Fibroblast of lung (primary cell): ENCODE results near the gene BLVRB. TPM values are rescaled to one million over a fixed set of nuclear protein-coding genes. Genes with fewer than 3 reads are reported as not detected.

ENCODE experiments used
- DNase-seq, 2 donors: peaks; one replicate each; pipeline versions ENCODE4 v3.0.0 to v3.0.0-alpha.2; 2010; ENCODE audit warnings: low read depth in 2 of 2
- H2AFZ ChIP-seq: 2 replicates; pipeline ENCODE4 v1.5.1; 2012; ENCODE audit warnings: low read length, control low read depth, inconsistent platforms
- H3K27ac ChIP-seq: 2 replicates; pipeline ENCODE4 v1.5.1; 2011; ENCODE audit warnings: low read length, control low read depth; ENCODE audit not compliant: insufficient read depth
- H3K27me3 ChIP-seq: 2 replicates; pipeline ENCODE4 v1.5.1; 2011; ENCODE audit warnings: mild to moderate bottlenecking, low read length; ENCODE audit not compliant: control insufficient read depth, insufficient read depth
- H3K36me3 ChIP-seq: 2 replicates; pipeline ENCODE4 v1.5.1; 2011; ENCODE audit warnings: low read length; ENCODE audit not compliant: control insufficient read depth, insufficient read depth
- H3K4me1 ChIP-seq: 2 replicates; pipeline ENCODE4 v1.5.1; 2011; ENCODE audit warnings: low read length; ENCODE audit not compliant: control insufficient read depth, insufficient read depth; ENCODE audit errors: extremely low read depth
- H3K4me2 ChIP-seq: 2 replicates; pipeline ENCODE4 v1.5.1; 2011; ENCODE audit warnings: low read length, control low read depth; ENCODE audit not compliant: insufficient read depth; ENCODE audit errors: extremely low read depth
- H3K4me3 ChIP-seq, 4 experiments: fragments of 200-600 bp in 1 of 4; sonication (generic) in 1 of 4; replicated peaks in 1 of 4; 2 replicates each; pipeline ENCODE4 v1.5.1; 2011 to 2016; ENCODE audit warnings: low read length in 4 of 4, low read depth in 3 of 4, mild to moderate bottlenecking in 3 of 4, control low read depth in 2 of 4, inconsistent platforms in 1 of 4, mixed read lengths in 1 of 4; ENCODE audit not compliant: insufficient read depth in 1 of 4; ENCODE audit errors: control extremely low read depth in 1 of 4
- H3K79me2 ChIP-seq: 2 replicates; pipeline ENCODE4 v1.5.1; 2012; ENCODE audit warnings: mild to moderate bottlenecking, low read length, inconsistent platforms; ENCODE audit not compliant: control insufficient read depth, insufficient read depth
- H3K9ac ChIP-seq: 2 replicates; pipeline ENCODE4 v1.5.1; 2011; ENCODE audit warnings: mild to moderate bottlenecking, low read length, control low read depth; ENCODE audit not compliant: insufficient read depth
- H3K9me3 ChIP-seq: 2 replicates; pipeline ENCODE4 v1.5.1; 2012; ENCODE audit warnings: low read depth, low read length; ENCODE audit not compliant: control insufficient read depth, insufficient read depth
- H4K20me1 ChIP-seq: 2 replicates; pipeline ENCODE4 v1.5.1; 2011; ENCODE audit warnings: low read length; ENCODE audit not compliant: control insufficient read depth, insufficient read depth; ENCODE audit errors: extremely low read depth
- EZH2 ChIP-seq: IDR thresholded peaks from 2 replicates; pipeline ENCODE4 v1.5.1; 2012; ENCODE audit warnings: low read length, control low read depth, mild to moderate bottlenecking; ENCODE audit errors: missing control alignments
- polyA plus RNA-seq, 2 donors: library from polyadenylated mRNA; depleted of rRNA in 1 of 2; stranded (reverse) in 1 of 2; unstranded in 1 of 2; fragments of >200 nt; gene quantifications; 2 replicates each; pipeline ENCODE4 v1.2.1, GENCODE V29; 2011 to 2012; ENCODE audit warnings: missing spikeins in 1 of 2
- total RNA-seq: library from RNA; depleted of rRNA; stranded (reverse); fragments of >200 nt; gene quantifications from 2 replicates; pipeline ENCODE4 v1.2.1, GENCODE V29; 2014
- TF ChIP-seq, protein P1 (sequence below), 2 donors: IDR thresholded peaks in 1 of 2; conservative IDR thresholded peaks in 1 of 2; 1 replicate in 1 of 2; 2 replicates in 1 of 2; pipeline ENCODE4 v1.5.1; 2011 to 2012; ENCODE audit warnings: low read length in 2 of 2, control low read depth in 1 of 2, inconsistent platforms in 1 of 2, low read depth in 1 of 2, mild to moderate bottlenecking in 1 of 2

Gene BLVRB
- total and polyA plus RNA-seq, 2 donors (not counting 1 experiment from before 2014, with no cell fraction given), result 40.0 to 105 TPM

DNA sequence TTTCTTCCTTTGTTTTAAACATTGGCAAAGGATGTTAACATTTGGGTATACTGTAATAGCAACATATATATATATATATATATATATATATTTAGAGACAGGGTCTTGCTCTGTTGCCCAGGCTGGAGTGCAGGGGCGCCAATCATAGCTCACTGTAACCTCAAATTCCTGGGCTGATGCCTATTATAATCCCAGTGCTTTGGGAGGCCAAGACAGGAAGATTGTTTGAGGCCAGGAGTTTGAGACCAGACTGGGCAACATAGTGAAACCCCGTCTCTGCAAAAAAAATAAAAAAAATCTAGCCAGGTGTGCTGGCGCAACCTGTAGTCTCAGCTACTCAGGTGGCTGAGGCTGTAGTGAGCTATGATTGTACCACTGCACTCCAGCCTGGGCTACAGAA lies 5.4 kb downstream of the BLVRB start:
- H3K79me2 ChIP-seq, result no peaks in the 10 kb centered on the region
- H3K4me1 ChIP-seq, result peaks cover 3% of the 10 kb centered on the region
- H4K20me1 ChIP-seq, result no peaks in the 10 kb centered on the region
- H3K27me3 ChIP-seq, result no peaks in the 10 kb centered on the region
- no peak overlapping the region for H3K27ac ChIP-seq
- peaks cover 4% of the 10 kb centered on the region for H3K36me3 ChIP-seq
- H2AFZ ChIP-seq, result no peak overlapping the region
- H3K9ac ChIP-seq, result no peak overlapping the region
- DNase-seq, result no peak
- TF ChIP-seq, protein P1, sequence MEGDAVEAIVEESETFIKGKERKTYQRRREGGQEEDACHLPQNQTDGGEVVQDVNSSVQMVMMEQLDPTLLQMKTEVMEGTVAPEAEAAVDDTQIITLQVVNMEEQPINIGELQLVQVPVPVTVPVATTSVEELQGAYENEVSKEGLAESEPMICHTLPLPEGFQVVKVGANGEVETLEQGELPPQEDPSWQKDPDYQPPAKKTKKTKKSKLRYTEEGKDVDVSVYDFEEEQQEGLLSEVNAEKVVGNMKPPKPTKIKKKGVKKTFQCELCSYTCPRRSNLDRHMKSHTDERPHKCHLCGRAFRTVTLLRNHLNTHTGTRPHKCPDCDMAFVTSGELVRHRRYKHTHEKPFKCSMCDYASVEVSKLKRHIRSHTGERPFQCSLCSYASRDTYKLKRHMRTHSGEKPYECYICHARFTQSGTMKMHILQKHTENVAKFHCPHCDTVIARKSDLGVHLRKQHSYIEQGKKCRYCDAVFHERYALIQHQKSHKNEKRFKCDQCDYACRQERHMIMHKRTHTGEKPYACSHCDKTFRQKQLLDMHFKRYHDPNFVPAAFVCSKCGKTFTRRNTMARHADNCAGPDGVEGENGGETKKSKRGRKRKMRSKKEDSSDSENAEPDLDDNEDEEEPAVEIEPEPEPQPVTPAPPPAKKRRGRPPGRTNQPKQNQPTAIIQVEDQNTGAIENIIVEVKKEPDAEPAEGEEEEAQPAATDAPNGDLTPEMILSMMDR (conservative IDR thresholded peaks at IDR 0.05 in 1 of 2, IDR thresholded peaks at IDR 0.05 in 1 of 2; ENCODE audit: low read depth in 1 of 2, low read length in 2 of 2), result no peak
- TF ChIP-seq EZH2, result no peak
- H3K4me3 ChIP-seq, result no peak overlapping the region
- H3K9me3 ChIP-seq, result no peaks in the 10 kb centered on the region
- no peak overlapping the region for H3K4me2 ChIP-seq

DNA sequence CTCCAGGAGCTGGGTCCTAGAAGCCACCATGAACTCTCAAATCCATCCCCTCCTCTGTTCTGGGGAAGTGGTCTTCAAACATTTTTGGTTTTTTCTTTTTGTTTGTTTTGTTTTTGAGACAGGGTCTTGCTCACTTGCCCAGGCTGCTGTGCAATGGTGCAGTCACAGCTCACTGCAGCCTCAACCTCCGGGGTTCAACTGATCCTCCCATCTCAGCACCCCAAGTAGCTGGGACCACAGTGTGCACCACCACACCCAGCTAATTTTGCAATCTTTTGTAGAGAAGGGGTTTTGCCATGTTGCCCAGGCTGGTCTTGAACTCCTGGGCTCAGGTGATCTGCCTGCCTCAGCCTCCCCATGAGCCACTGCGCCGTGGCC lies 7.0 kb downstream of the BLVRB start:
- TF ChIP-seq, protein P1 (conservative IDR thresholded peaks at IDR 0.05 in 1 of 2, IDR thresholded peaks at IDR 0.05 in 1 of 2; ENCODE audit: low read depth in 1 of 2, low read length in 2 of 2), result no peak
- TF ChIP-seq EZH2, result no peak
- Histone ChIP-seq H3K27ac (no peak overlapping the region), H3K79me2 (no peaks in the 10 kb centered on the region), H3K9me3 (no peaks in the 10 kb centered on the region), H3K4me3 (no peak overlapping the region), H4K20me1 (no peaks in the 10 kb centered on the region), H3K36me3 (peaks cover 4% of the 10 kb centered on the region), H3K9ac (no peak overlapping the region), H3K4me1 (no peaks in the 10 kb centered on the region), H3K27me3 (no peaks in the 10 kb centered on the region), H3K4me2 (no peak overlapping the region), H2AFZ (no peak overlapping the region)
- no peak for DNase-seq

DNA sequence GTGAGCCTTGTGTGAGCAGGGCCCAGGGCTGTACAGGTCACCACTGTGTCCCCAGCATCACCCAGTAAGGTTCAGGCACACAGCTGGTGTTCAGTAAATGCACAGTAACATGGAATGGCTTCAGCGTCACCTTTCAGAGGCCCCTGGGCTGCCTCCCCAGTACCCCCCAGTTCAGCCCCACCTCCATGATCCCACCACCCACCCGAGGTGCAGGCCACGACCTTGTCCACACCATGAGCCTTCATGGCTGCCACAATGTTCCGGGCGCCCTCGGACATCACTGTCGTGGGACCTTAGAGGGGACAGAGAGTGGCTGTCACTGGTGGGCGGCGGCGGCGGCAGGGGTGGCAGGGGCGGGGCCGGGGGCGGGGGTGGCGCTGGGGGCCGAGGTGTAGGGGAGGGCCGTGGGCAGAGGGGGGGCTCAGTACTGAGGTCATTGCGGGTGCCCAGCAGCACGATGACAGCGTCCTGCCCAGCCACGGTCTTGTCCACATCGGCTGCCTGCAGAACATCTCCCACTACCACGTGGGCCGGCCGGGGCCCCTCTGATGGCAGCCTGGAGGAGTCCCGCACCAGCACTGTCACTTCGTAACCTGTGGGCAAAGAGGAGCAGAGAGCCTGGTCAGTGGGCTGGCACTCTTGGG lies 7.5 kb downstream of the BLVRB start:
- Histone ChIP-seq H3K79me2 (no peaks in the 10 kb centered on the region), H3K4me2 (no peak overlapping the region), H3K36me3 (peaks cover 4% of the 10 kb centered on the region), H4K20me1 (no peaks in the 10 kb centered on the region), H2AFZ (no peak overlapping the region), H3K4me1 (no peaks in the 10 kb centered on the region), H3K27ac (no peak overlapping the region), H3K4me3 (no peak overlapping the region), H3K27me3 (no peaks in the 10 kb centered on the region), H3K9me3 (no peaks in the 10 kb centered on the region), H3K9ac (no peak overlapping the region)
- DNase-seq, result no peak
- TF ChIP-seq, protein P1 (conservative IDR thresholded peaks at IDR 0.05 in 1 of 2, IDR thresholded peaks at IDR 0.05 in 1 of 2; ENCODE audit: low read depth in 1 of 2, low read length in 2 of 2), result no peak
- no peak for TF ChIP-seq EZH2
